NCI-H2196 (cell line): ENCODE data around the gene RHEBL1.
A peak's percentile ranks its signal among the peaks of the same experiment; 100 is the strongest.

Source experiments
- DNase-seq: peaks from one replicate; lab custom pipeline; 2025; ENCODE audit not compliant: unreplicated experiment; lab: John Stamatoyannopoulos, UW

Gene RHEBL1, protein sequence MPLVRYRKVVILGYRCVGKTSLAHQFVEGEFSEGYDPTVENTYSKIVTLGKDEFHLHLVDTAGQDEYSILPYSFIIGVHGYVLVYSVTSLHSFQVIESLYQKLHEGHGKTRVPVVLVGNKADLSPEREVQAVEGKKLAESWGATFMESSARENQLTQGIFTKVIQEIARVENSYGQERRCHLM

DNA sequence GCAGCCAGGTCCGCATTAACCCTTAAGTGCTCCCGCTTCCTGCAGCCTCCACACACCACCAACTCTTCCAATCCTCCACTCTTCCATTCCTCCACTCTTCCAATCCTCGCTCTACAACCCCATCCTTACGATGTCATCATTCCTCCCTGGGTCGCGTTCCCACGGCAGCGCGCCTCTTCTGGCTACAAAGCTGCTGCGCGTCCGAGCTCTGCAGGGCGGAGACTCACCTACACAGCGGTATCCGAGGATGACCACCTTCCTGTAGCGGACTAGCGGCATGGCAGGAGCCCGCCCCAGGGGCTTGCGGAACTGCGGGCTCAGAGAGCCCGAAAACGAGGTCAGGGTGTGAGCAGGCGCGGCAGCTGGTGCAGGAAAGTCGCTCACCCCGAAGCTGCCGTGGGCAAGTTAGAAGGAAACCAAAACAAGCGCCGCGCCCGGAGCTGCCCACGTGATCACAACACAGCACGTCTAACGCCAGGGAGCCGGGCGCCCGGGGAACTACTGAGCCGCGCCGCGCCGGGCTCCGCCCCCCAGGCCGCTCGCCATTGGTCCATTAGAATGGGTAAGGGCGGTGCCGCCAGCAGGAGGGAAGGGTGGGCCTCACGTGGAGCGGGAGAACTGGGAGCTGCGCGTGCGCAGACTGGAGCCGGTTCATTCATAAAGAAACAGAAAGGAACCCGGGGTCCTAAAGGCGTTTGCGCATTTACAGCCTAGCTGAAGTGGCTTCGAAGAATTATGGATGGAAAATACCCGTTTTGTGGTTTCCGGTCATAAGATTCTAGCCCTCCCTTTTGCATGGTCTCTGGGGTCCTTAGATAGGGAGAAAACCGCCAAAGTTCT is at the start of gene RHEBL1:
TSS of gene RHEBL1 (minus strand) at position 473 of the 840 bp plus-strand sequence. CDS start at position 279, 194 bp downstream.
- DNase-seq = peak; percentile 98

DNA sequence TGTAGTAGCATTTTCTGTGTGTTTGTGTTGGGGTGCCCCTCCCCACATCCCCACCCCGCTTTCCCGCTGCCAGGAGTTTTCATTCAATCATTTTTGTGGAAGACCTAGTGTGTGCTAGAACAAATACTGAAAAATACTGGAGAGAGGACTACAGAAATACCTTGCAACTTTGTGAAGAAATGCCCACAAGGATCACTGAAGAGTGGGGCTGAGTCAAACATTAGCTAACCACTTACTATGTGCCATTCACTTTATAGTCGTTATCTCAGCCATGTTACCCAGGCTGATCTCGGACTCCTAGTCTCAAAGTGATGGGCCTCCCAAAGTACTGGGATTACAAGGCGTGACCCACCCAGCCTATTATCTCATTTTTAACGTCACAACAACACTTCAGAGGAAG is 41.4 kb upstream of the RHEBL1 start:
- DNase-seq = no peak

DNA sequence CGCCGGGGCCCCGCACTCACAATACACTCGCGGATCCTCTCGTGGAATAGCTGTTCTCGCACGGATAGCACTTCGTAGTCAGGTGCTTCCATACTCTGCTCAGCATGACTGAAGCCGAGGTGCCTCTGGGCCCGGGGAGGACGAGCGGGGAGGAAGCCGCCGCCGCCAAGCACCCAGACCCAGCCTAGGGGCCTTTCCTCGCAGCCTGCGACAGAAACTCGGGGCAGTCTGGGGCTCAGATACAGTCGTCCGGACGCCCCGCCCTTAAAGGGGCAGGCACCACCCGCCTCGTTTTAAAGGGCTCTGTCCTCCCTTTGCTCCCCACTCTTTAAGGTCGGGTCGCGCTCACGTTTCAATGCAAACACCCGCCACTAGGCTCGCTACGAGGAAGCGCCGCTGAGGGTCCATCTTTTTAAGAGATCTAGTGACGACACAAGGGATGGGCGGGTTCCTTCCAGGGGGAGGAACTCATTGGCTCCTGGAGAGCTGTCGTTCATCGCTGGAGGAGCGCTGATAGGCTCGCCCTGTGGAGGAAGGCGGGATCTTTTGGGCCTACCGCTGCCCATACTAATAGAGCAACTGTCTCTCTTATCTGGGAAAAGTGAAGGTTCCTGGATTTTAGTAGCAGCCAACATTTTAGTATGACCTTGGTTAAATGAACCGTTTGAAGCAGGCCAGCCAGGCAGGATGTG is 40.8 kb upstream of the RHEBL1 start, which contains the start of gene LMBR1L:
TSS of gene LMBR1L (minus strand) at position 384 of the 692 bp plus-strand sequence. CDS start at position 92, 292 bp downstream.
- peak; percentile 98 for DNase-seq

DNA sequence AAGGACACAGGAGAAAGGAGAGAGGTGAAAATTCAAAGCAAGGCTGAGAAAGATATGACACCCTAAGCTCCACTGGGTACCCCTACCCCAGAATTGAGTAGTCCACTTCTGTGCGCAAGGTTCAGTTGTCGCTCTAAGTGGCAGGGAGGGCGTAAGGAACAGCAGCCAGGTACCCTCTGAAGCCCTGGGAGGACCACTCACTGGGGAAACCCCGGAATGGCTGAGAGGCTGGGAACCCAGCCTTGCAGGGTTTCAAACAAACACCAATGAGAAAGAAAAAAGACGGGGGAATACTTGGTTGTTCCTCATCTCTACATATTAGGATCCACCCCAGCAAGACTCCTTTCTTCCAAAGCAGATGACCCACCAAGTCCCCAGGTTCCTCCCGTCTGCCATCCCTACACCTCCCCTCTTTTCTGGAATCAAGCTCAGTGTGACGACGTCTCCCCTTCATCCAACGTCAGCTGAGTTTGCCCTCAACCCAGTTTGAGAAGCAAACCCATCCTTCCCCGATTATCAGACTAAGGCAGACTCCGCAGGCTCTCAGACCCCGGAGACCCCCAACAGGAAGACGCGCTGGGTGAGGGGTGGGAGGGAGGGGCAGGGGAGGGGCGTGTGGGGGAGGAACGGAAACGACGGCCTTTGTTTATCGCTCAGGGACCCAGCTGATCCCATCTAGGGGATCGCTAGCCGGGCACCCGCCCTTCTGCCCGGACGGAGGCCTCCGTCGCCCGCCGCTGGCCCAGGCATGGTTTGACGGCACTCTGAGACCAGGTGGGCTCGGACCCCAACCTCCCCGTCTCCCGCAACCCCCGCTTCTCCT is 40.1 kb upstream of the RHEBL1 start:
- DNase-seq = no peak

DNA sequence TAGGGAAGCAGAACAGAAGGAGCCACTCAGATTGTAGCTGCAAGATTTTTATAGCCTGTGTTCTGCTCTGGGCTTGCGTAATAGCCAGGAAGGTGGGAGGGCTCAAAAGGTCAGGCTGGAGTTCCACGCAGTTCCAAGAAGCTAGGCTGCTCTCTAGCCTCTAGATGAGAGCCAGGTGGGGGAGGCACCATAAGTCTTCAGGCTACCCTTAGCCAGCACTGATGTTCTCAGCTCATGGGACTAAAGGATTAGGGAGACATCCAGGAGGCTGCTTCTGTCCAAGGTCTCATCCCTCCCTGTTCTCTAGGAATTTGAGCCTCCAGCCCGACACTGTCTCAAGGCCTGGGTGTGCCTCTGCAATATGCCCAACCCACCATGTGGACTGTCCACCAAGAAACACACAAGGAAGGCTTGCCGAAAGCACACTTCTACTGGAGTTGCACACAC is 39.2 kb upstream of the RHEBL1 start:
- no peak for DNase-seq

DNA sequence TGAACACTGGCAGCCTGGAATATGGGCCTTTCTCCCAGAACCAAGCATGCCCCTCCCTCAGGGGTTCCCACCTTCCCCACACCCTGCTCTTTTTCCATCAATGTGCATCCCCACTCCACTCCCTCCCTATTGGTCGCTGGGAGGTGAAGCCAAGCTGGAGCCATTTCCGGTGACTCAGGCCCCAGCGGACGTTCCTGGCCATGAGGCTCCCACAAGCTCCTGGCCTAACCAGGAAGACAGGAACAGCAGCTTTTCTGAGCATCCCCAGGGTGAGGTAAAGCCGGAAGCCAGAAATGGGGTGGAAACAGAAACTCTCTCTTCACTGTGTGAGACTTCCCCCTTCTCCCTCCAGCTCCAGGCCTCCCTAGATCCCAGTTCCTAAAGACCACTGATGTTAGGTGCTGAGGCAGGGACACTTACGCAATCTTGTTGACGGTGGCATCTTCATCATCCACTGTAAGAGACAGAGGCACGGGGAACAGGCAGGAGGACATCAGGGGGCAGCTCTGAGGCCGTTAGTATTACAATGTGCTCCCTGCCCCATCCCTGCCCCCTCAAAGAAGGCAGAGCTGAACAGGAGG is 35.8 kb upstream of the RHEBL1 start:
- DNase-seq = no peak

DNA sequence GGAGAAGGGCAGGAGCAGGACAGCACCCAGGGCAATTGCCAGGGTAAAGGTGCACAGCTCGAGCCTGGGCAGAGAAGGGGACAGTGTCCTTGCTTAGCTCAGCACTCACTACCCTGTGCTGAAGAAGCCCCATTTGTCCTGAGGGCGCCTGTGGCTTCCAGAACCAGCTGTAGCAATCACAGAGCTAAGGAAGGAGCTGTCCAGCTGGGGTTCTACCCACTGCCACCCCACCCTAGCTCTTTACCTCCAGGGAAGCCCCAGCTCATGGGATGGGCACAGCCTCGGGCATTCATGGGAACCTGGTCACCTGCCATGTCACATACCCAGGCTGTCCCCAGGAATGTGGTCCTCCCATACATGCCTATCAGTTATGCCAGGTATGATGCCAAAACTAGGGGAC is 35.0 kb upstream of the RHEBL1 start:
- no peak for DNase-seq

DNA sequence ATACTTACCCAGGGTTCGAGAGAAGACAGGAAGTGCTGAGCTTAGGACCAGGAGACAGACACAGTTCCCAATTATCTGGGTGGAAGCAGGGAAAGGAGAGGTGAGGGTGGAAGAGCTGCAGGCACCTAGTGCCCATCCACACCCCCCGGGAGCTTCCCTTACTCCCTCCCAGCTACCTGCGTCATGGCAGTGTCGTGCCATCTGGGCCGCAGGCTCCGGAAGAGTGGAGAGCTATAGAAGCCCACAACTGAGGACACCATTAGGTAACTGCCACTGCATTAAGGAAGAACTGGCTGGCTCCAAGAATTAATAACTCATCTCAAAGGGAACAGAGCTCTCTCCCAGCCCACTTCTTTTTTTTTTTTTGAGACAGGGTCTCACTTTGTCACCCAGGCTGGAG is 30.6 kb upstream of the RHEBL1 start:
- no peak for DNase-seq

DNA sequence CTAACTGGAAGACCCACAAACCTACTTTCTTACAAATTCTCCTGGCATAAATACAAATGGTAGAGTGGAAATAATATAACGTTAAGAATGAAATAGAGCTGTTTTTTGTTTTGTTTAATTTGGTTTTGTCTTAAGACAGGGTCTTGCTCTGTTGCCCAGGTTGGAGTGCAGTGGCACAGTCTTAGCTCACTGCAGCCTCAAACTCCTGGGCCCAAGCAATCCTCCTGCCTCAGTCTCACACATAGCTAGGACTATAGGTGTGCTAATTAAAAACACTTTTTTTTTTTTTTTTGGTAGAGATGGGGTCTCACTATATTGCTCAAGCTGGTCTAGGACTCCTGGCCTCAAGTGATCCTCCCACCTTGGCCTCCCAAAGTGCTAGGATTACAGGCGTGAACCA is 28.9 kb upstream of the RHEBL1 start:
- DNase-seq = no peak

DNA sequence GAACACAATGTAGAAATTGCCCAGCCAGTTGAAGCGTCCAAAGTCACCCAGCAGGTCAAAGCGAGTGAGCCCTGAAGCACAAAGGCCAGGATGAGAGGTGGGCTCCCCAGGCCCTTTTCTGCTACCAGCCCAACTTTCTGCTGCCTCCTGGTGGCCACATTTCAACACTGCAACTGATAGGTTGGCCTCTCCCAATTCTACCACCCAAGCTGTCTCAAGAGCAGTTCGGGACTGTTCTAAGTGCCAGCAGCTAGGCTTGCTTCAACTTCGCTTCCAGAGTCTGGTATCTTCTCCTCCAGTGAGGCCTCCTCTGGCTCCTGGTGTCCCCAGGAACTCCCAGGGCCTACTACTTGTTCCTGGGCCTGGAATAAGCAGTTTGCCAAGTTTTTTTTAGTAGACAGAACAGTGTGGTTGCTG is 28.3 kb upstream of the RHEBL1 start:
- DNase-seq = peak; percentile 41

DNA sequence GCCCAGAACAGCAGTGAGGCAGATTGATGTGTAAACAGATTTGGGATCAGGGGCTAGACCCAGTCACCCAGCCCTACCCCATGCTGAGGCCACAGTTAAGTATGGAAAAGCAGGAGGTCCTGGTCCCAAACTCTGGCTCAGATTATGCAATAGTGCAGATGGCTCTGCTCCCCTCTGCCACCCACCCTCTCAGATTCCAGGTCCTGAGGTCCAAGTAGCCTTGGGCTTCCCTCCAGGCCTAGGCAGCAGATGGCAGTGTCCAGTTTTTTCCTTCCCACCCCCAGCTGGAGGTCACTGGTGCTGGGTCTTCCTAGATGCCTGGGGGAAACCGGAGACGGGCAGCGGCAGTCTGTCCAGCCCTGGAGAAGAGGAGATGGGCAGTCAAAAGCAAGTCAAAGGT is 27.6 kb upstream of the RHEBL1 start:
- DNase-seq = no peak

DNA sequence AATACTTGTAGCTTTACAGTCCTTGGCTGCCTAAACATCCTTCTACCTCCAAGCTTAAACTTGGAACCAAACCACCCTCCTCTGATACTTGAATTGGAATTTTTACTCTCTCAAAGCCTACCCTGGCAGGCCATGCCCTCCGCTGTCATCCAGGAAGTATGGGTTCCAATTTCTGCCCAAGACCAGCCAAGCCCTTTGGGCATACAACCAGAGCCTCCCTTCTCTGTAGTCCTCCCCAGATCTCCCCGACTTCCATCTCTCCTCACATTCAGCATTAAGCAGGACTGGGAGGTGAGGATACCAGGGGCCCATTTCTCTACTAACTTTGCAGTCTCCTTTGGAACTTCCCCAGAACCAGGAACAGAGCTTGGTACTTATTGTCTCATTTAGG is 25.2 kb upstream of the RHEBL1 start:
- DNase-seq = no peak

DNA sequence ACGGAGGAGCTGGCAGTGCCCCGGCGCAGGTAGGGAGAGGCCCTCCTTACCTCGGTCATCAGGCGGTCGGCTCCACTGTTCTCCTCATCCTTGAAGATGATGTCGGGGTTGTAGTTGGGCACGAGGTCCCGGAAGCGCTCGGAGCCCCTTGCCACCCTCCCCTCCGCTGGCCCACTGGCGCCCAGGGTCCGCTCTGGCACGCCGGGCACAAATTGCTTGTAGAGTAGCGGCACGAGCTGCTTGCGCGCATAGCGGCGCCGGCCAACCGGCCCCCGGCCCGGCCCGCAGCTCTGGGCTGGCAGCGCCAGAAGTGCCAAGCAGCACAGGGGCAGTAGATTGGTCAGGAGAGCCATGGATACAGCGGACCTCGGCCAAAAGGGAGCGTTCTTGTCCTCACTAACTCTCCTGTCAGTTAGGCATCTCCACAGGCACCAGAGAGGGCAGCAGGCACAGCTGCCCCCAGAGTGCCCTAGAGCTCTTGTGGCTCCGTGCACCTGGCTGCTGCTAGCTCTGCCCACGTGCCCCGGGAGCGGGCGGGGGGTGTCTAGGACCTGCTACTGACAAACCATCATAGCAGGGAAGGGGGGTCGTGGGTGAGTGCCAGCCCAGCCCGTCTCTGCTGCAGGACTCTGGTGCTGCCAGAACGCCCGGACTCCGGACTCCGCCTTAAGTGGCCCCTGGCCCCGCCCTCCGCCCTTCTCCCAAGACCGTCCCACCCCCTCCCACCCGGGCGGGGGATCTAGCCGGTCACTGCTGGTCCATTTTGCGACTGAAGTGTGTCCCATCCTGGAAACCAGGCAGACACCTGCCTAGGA is 24.6 kb upstream of the RHEBL1 start, which contains the start of gene DHH:
TSS of gene DHH (minus strand) at position 642 of the 815 bp plus-strand sequence. CDS start at position 353, 289 bp downstream.
- peak; percentile 51 for DNase-seq

DNA sequence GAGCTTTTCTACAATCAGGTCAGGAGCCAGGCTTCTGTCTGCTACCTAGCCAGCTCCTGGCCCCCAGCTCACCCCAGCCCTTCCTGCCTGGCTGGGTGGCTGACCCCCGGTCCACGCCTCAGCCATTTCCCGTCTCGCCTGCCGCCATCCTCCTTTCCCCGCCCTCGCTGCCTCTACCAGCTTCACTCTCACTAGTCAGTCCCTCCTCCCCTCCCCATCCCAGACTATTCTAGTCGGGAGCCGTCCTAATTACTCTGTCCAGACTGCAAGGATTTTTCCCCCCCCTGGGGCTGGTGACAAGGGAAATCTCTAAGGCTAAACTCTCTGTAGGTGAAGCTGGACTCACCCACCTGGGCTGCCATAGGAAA is 24.0 kb upstream of the RHEBL1 start:
- DNase-seq = no peak

DNA sequence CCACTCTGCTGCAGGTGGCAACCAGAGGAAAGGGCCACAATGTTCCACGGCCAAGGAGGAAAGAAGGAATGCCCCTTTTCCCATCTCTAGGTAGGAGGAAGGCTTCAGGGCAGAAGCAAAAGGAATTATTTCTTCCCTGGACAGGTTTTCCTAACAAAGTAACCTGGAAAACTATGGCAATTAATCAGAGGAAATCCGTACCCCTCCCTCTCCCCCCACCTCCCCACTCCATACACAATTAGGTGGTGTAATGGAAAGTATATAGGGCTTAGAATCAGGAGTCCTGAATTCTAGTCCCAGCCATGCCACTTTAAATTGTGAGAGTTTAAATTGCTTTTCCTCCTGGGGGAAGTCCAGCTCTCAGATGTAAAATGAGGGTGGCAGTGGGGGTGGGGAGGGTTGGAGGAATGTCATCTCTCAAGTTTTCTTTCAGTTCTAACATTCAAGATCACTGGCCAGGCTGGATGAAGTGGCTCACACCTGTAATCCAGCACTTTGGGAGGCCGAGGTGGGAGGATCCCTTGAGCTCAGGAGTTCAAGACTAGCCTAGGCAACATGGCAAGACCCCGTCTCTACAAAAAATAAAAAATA is 23.1 kb upstream of the RHEBL1 start:
- DNase-seq = no peak

DNA sequence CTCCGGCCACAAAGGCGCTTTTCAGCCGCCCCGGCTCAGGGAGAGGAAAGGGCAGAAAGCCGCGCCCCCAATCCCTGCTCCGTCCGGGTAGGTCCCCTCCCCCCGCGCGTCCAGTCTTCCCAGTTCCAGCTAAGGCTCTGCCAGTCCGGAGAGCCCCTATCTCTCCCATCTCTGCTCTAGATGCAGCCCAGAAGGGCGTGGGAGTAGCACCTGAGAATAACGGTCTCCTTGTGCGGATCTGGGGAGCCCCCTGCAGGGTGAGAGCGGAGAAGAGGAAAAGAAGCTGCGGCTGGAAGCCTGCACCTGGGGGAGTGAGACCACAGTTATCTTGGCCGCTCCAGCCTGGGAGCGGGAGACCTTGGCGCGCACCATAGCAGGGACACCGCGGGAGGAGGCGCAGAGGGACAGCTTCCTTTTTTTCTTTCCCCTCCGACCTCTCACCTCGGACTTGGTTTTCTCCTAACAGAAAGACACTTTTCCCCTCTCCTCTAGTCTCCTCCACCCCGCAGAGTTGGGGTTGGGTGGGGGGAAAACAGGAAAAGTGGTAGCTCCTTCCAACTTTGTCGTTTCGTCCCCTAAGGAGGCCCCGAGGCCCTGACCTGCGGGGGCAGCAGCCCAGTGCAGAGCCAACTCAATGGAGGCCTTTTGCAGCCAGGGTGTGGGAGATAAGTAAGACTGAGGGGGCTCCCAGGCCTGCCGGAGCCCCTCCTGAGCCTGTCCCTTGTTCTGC is 22.5 kb upstream of the RHEBL1 start:
- DNase-seq = no peak

DNA sequence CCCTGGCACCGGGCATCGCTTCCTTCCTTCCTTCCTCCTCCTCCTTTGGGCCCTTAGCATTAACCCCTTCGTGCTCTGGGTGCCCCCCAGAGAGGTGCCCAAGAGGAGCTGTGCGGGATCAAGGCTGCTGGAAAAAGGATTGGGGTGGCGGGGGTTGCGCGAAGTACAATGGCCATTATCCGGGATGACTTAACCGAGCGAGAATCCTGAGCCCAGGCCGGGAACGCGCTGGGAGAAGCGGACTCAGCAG is 22.0 kb upstream of the RHEBL1 start:
- DNase-seq = no peak

DNA sequence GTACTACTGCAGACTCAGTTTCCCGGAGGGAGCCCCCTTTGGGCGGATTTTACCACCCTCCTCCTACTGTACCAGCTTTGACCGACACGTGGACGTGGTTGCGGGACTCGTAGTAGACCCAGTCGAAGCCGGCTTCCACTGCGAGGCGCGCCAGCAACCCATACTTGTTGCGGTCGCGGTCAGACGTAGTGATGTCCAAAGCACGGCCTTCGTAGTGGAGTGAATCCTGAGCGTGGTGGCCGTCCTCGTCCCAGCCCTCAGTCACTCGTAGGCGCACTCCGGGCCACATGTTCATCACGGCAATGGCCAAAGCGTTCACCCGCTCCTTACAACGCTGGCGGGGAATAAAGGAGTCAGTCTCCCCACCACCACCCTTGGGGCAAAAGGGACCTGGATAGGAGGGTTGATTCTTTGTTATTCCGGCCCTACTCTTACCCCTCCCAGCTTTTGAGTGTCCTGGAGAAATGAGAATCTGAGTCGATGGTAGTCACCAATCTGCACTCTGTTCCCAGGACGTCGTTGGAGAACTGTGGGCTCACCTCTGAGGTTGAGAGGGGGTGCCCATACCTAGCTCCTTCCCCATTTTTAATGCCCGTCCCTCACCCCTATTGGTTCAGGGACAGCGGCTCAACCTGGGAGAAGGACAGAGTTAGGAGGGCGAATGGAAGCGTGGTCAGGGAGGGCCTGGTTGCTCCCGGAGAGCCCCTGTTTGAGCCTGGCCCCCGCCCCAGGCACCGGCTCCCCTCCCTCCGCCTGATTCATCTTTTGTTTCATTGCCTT is 21.5 kb upstream of the RHEBL1 start:
- no peak for DNase-seq
